Effector CD4-positive, alpha-beta T cell (primary cell): ENCODE data around the gene CREB5.

Experiments used
- DNase-seq: peaks from one replicate; pipeline ENCODE4 v3.0.0-alpha.2; 2020

The CREB5 gene

DNA sequence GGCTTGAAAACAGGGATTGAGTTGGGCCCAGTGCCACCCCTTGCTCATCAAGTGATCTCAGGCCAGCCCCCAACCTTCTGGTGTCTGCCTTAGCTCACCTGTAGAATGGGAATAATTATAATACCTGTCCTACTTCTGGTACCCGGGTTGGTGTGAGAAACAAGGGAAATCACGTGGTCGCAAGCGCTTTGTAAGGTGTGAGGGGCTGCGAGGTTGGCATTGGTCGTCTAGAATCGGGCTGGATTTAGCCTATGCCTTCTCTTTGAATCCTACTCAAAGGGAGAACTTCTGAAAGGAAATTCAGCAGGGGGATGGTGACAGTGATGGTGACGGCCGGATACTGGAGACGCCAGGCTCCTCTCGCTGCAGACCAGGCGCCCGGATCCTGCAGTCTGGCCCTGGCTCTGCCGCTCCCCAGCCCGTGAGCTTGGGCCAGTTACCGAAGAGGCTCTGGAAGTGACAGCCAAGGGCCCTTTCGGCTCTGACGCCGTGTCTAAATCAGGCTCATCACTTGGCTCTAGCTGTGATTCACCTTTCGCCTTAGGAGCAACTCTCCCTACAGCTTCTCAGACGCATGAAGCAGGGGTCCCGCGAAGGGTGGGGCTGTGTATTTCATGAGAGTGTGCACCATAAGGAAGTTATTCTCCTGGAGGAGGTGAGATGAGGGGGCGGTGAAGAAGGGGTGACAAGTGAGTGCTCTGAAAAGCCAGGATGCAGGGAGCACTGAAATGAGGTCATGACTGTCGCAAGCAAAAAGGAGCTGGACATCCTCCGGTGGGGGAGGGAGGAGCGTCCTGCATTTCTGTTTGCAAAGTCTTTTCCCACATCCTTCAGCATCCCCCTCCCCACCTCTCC is 4.0 kb upstream of the CREB5 start:
- no peak for DNase-seq

- peak; percentile 9 for DNase-seq
Observed at GRCh38 chr7:28408960-28409715, 3.2 kb upstream of the CREB5 start.

DNA sequence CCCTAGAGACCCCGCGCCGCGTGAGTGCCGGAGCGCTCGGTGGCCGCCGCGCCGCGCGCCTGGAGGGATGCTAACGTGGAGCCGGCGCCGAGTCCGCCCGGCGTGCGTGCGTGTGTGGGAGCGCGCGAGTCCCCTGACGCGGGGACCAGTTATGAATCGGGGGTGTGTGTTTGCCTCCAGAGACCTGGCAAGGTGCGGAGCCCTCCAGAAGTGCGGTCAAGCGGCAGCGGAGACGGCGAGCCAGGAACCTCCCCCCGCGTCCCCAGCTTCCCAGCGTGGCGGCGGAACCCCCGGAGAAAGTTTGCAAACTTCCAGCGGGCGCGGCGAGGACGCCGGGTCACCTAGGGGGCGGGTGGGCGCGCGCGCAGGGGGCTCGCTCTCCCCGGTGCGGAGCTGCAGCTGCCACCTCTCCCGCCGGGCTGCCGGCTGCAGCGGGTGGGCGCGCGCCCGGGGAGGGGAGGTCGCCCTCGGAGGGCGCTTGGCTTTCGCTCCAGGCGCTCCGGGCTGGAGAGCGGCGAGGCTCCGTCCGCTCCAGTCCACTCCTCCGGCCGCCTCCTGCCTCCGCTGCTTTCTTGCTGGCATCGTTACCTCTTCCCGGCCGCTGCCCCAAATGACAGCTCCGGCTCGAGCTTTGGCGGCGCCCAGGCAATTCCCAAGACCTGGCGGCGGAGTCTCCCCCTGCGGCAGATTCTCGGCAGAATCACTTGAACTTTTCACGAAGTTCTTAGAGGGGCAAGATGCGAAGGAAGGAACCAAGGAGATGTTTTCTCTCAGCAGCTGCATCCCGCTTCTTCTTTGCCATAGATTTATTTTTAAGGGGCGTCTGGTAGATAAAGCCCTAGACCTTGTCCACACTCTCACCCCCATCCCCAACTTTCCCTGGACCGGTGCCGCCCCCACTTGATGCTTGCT is 2.3 kb upstream of the CREB5 start:
- DNase-seq, result no peak

DNA sequence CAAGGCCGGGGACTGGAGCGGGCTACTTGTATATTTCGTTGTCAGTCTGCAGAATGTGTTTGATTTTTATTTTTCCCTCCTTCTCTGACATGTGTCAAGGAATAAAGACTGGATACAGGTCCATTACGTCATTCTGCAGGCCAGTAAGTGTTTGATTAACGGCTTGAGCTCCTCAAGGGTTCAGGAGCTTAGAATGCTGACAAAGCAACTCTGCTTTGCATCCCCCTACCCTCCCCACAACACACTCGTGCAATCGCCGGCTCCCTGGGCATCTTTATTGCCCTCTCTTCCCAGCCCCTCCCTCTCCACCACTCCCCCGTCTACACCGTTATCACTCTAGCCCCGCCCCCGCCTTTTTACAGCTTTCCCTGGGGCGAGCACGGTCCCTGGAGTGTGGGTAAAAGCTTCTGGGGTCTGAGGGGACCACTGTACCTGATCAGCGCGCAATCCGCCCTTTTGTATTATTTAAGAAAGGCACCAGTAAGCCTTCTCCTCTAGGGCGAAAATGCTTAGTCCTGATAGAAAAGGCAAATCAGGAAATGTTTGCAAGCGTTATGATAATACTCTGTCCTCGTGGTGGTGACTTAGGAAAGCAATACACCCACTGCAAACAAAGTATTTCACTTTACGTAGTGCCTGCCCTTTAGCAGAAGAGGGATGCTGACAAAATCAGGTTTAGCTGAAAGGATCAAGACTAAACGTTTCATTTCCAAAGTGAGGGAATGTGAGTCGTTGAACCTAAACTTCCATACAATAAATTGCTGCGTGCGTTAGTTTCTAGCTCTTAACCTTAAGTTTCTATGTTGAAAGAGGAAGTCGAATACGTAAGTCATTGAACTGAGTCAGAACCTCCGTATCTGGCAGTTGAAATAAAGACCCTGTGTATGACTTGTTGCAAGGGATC is 1.4 kb upstream of the CREB5 start:
- DNase-seq, result no peak

DNA sequence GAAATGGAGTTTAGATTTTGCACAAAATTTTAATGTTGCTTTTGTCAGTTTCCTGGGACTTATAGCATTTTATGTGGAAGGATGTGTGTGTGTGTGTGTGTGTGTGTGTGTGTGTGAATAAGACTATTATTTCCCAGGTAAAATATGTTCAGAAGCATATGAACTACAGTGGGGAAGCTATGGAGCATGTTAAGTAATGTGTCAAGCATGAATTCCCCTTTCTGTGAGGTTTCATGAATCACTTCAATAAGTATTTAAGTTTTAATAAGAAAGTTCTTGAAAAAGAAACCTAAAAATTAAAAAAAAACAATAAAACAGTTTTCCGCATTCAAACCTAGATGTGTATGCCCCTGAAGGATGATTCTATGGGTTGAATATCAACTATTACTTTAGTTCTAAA is 693 bp downstream of the CREB5 start:
- no peak for DNase-seq

DNA sequence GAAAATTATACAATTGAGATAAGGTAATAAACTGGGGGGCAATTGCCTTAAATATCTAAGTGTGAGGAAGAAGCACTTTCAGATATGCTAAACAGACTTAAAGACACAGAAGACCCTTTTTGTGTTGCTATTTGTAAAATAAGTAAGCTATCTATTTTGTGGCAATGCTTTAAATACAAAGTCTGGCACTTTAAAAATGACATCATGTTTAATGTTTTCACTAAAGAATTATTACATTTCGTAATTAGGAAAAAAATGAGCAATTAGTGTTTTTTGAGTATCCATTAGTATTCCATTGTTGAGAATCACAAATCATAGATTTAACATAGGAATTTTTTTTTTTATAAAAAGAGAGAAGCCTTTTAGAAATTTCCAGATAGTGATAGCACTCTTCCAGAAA is 2.1 kb downstream of the CREB5 start:
- DNase-seq, result no peak

DNA sequence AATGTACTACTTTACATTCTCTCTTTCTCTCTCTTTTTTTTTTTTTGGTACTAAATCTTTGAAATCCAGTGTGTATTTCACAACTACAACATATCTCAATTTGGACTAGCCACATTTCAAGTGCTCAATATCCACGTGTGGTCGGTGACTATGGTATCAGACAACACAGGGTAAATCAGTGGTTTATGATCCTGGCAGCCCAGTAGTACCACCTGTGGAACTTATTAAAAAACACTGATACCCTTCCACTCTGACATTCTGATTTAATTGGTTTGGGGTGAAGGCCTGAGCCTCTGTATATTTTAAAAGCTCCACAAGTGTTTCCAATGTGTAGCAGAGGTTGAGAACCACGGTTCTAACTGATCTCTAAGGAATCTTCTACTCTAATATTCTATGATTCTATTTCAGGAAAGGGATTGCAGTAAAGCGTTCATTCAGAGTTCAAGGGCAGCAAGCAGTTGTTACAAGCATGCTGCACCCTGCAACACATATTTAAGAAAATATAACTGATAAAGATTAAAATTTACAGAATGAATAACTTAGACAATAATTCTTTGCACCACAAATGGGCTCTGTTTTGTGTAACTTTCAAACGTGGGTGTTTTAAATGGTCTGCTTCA is 5.1 kb downstream of the CREB5 start:
- no peak for DNase-seq

DNA sequence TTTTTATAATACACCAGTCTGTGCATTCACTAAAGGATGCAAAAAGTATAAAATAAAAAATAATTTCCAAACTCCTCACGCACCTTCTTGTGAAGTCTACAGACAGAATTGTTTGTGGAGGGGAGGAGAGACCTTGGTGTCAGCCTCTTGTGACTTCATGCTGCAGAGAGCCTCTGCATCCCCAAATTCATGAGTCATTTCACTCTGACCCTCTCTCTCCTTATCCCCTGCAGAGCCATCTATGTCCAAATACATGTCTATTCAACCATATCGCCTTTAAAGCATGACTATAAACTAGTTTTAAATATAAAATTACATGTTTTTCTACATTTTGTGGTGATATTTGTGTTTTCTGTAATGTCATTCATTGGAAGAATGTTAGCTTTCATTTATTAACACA is 6.0 kb downstream of the CREB5 start:
- DNase-seq, result no peak

GRCh38 chr7:28418966-28419365 is 6.6 kb downstream of the CREB5 start:
- no peak for DNase-seq

DNA sequence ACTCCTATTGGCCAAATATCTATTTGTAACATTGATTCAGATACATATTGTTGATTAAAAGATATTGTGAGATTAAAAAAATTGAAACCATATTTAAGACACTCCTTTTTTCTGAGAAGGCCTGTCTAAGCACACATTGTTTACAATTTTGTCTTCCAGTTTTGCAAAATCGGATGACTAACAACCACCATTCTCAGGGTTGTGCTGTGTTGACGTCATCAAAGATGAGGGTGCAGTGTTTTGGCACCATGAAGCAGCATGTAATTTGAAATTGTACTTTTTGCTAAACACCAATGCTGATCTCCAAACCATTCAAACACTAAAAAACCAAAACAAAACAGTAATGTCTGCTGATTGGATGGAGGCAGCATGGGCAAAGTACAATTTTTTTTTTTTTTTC is 7.4 kb downstream of the CREB5 start:
- no peak for DNase-seq

- no peak for DNase-seq
Observed at GRCh38 chr7:28423112-28423511, 10.8 kb downstream of the CREB5 start.

- no peak for DNase-seq
Observed at GRCh38 chr7:28423918-28424514, 11.7 kb downstream of the CREB5 start.

DNA sequence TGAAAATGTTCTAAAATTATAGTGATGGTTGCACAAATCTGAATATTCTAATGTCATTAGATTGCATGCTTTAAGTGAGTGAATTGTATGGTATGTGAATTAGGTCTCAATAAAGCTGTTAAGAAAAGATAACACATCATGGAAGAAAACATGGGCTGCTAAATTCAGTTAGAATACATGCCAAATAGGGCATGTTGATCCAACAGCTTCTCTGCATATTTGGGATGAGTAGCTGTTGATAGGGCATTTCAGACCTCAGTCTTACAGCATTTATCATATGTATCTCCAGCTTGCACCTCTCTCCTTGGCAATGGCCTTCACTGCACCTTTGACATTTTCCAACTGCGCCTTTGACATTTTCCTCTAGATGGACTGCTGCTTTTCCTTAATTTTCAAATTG is 13.2 kb downstream of the CREB5 start:
- DNase-seq, result no peak

DNA sequence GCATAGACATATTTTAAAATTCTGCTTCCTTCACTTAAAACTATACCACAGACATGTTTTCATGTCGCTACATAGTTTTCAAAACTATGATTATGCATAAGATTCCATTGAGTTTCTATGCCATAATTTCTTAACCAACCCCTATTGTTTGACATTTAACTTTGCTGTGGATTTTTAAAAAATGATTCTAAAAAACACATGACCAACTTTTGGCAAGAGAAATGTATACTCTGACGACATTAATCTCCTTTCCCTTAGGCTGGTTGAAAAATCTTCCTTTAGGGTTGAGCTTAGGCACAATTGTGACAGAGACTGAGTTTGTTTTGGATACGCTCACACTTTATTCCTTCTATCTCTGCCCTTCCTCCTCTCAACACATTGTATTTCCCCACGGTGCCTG is 14.9 kb downstream of the CREB5 start:
- DNase-seq, result no peak

DNA sequence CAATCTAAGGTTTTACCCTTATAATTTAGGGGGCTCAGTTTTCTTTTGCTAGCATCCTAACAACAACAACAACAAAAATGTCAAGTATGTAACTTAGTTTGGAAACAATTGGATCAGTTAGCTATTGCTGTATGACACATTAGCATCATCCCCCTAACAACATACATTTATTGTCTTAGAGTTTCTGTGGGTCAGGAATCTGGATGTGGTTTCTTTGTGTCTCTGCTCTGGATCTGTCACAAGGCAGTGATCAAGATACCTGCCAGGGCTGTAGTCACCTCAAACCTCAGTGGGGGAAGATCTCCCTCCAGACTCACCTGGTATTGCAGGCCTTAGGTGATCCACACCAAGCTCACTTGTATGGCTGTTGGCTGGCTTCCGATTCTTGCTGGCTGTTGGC is 18.3 kb downstream of the CREB5 start:
- DNase-seq, result no peak

DNA sequence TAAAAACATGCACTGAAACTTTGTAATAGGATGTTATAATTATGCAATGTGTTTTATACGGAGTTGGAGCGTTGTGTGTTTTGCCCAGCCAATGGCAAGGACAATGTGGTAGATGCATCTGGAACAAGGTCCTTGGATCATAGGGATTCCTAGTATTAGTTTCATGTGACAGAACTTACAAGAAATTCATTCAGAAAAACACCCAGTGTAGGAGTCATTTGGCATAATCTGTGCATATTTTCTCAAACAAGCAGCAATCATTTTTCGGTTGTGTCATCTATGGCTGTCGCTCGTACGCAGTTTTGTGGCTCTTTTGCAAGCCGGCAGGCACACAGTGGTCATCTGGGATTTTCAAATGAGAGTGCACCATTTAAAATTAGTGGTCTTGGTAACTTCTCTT is 19.8 kb downstream of the CREB5 start:
- DNase-seq, result no peak

DNA sequence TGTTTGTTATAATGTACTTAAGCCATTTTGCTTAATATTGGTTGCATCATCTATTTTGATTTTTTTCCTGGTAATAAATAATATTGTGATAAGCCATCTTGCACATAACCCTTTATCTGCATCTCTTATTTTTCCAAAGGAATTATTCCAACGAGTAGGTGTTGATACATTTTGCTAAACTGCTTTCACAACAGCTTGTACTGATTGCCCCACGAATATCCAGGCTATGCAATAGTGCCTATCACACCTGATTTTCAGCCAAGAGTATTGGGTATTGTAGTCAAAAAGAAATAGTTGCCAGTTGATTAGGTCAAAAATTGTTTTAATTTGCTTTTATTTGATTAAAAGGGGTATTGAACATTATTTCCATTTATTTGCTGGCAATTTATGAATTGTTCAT is 20.7 kb downstream of the CREB5 start:
- DNase-seq, result no peak

- DNase-seq, result no peak
Observed at GRCh38 chr7:28433699-28434219, 21.4 kb downstream of the CREB5 start.

DNA sequence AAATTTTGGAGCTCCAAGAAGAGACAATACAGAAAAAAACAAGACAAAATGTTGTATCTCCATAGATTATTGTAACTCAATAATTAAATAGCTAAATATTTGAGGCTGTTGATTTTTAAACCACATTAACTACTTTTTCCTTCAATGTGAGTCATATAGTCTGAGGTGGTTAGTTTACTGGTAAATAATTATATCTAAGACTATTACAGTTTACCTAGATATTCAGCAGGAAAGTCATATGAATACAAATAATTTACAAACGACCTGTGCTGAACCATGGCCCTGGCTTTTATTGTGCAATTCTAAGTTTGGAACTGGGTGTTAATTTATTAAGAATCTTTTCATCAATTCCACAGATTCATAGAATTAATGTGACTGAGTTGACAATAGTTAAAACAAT is 22.2 kb downstream of the CREB5 start:
- DNase-seq, result no peak

DNA sequence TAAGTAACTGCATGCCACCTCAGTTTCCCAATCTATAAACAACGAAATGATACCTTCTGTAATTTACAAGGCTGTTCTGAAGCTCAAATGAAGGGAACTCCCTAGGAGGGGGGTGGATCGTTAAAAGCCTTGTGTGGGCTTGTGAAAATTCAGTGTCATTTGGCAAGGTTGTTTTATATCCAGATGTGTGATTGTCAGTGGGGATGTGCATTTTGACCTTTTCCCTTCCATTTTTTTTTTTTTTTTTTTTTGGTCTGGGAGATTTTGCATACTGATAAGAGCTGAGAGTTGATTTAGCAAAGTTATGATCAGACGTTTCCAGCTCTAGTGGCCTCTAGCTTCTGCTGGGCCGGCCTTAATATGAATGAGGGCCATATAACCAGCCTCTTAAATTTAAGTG is 22.8 kb downstream of the CREB5 start:
- no peak for DNase-seq
